G401.6 (cell line): ENCODE data around the gene DTX3.
"Not testable (repeated sequence)": the region's sequence is repeated elsewhere in the genome, so short reads cannot be mapped to it uniquely, and the experiment has no call there.

Experiments used
- FAIRE-seq: peaks from 2 replicates; lab custom pipeline; 2012; peaks lifted over from hg19 to GRCh38; lab: Jason Lieb, UNC

Gene DTX3

GRCh38 chr12:57607958-57608663, 3.5 kb downstream of the DTX3 start:
- FAIRE-seq: no peak

- no peak for FAIRE-seq
These were observed 4.6 kb downstream of the DTX3 start for GRCh38 chr12:57609101-57609780.

- FAIRE-seq: no peak
These were observed 5.3 kb downstream of the DTX3 start for GRCh38 chr12:57609781-57610553.

GRCh38 chr12:57610554-57611107, 6.0 kb downstream of the DTX3 start:
- FAIRE-seq: no peak

GRCh38 chr12:57611108-57611826, 6.6 kb downstream of the DTX3 start, which contains the start of gene ARHGEF25:
Gene ARHGEF25, plus strand, starts transcription at chr12:57611435. Its CDS starts 460 bp downstream, at chr12:57611895.
- no peak for FAIRE-seq

GRCh38 chr12:57611827-57612710, 7.4 kb downstream of the DTX3 start:
- no peak for FAIRE-seq

- no peak for FAIRE-seq
These were observed 8.2 kb downstream of the DTX3 start for GRCh38 chr12:57612711-57613426.

GRCh38 chr12:57613427-57614109, 8.9 kb downstream of the DTX3 start:
- FAIRE-seq: no peak

- no peak for FAIRE-seq
These were observed 9.7 kb downstream of the DTX3 start for GRCh38 chr12:57614178-57614947.

- no peak for FAIRE-seq
These were observed 10.4 kb downstream of the DTX3 start for GRCh38 chr12:57614948-57615500.

- no peak for FAIRE-seq
These were observed 11.0 kb downstream of the DTX3 start for GRCh38 chr12:57615637-57616036.

GRCh38 chr12:57616383-57617101, 11.9 kb downstream of the DTX3 start:
- no peak for FAIRE-seq

- FAIRE-seq: no peak
These were observed 13.3 kb downstream of the DTX3 start for GRCh38 chr12:57617942-57618341.

GRCh38 chr12:57618431-57618830, 13.8 kb downstream of the DTX3 start:
- FAIRE-seq: not testable (repeated sequence)

GRCh38 chr12:57618966-57619433, 14.4 kb downstream of the DTX3 start:
- FAIRE-seq: no peak

- no peak for FAIRE-seq
These were observed 15.0 kb downstream of the DTX3 start for GRCh38 chr12:57619434-57620244.
